Tibial nerve (tissue), 4 donors: ENCODE data around the gene AP3B1. TPM values are rescaled to one million over a fixed set of nuclear protein-coding genes. Genes with fewer than 3 reads are reported as not detected.

Source experiments
- DNase-seq, 2 donors: peaks; one replicate each; pipeline ENCODE4 v3.0.0-alpha.2; 2019; ENCODE audit warnings: low spot score in 2 of 2
- H3K27ac ChIP-seq, 4 donors: fragments of 200-600 bp; sonication (generic) in 3 of 4; one replicate each; pipeline ENCODE4 v1.5.1; 2017 to 2019; ENCODE audit warnings: mild to moderate bottlenecking in 1 of 4
- H3K27me3 ChIP-seq, 2 donors: fragments of 200-600 bp; sonication (generic) in 1 of 2; one replicate each; pipeline versions ENCODE4 v1.5.1 to v1.6.0; 2017 to 2019
- H3K36me3 ChIP-seq, 3 donors: fragments of 200-600 bp; sonication (generic); one replicate each; pipeline ENCODE4 v1.5.1; 2018 to 2019
- H3K4me1 ChIP-seq, 4 donors: fragments of 200-600 bp; sonication (generic) in 3 of 4; one replicate each; pipeline ENCODE4 v1.5.1; 2017 to 2019
- H3K4me3 ChIP-seq, 4 donors: fragments of 200-600 bp; sonication (generic) in 3 of 4; one replicate each; pipeline ENCODE4 v1.5.1; 2017 to 2019; ENCODE audit warnings: mild to moderate bottlenecking in 1 of 4, moderate library complexity in 1 of 4
- H3K9me3 ChIP-seq, 4 donors: fragments of 200-600 bp; sonication (generic) in 3 of 4; one replicate each; pipeline ENCODE4 v1.5.1; 2017 to 2019
- CTCF ChIP-seq, 5 experiments: fragments of 200-600 bp in 3 of 5; fragments of 450-650 bp in 2 of 5; sonication (generic) in 3 of 5; IDR thresholded peaks; one replicate each; pipeline ENCODE4 v1.5.1; 2016 to 2019; ENCODE audit warnings: antibody characterized with exemption in 5 of 5, mild to moderate bottlenecking in 3 of 5, moderate library complexity in 2 of 5
- EP300 ChIP-seq, 2 donors: sonication (generic); formaldehyde crosslinking; IDR thresholded peaks; one replicate each; pipeline ENCODE4 v1.6.1; 2017; ENCODE audit warnings: antibody characterized with exemption in 2 of 2, mild to moderate bottlenecking in 1 of 2
- POLR2A ChIP-seq, 2 donors: fragments of 450-650 bp; IDR thresholded peaks; one replicate each; pipeline ENCODE4 v1.6.1; 2017; ENCODE audit warnings: antibody characterized with exemption in 2 of 2, mild to moderate bottlenecking in 2 of 2, moderate library complexity in 2 of 2
- WGBS, 2 donors: methylation state at CpG; one replicate each; pipeline ENCODE4 v1.1.5; 2018; 5-methylcytosine and 5-hydroxymethylcytosine counted together
- total RNA-seq, 4 donors: library from RNA; depleted of rRNA; stranded (reverse); fragments of >200 nt; gene quantifications; one replicate each; pipeline ENCODE4 v1.1.0, GENCODE V29; 2016

Gene AP3B1
- total RNA-seq, 4 donors from 2014 or later, result 23.1 to 51.0 (median 44.2) TPM

- 89 to 90% methylated on average over 4 of the region's 4 CpGs for WGBS, 2 donors
- H3K4me3 ChIP-seq, result no peak overlapping the region
- no peaks in the 10 kb centered on the region for H3K36me3 ChIP-seq
- no peak overlapping the region for H3K27ac ChIP-seq
- no peaks in the 10 kb centered on the region for H3K9me3 ChIP-seq
- no peak for TF ChIP-seq CTCF (IDR thresholded peaks at IDR 0.05)
- no peak for TF ChIP-seq POLR2A (IDR thresholded peaks at IDR 0.05)
- H3K27me3 ChIP-seq, result peaks cover 0 to 17% of the 10 kb centered on the region in 2 donors
- H3K4me1 ChIP-seq, result no peaks in the 10 kb centered on the region
- DNase-seq, result no peak
These were observed 330.7 kb downstream of the AP3B1 start for GRCh38 chr5:77963795-77964194.

- H3K4me1 ChIP-seq, result peaks cover 0 to 6% (median 0%) of the 10 kb centered on the region in 4 donors
- H3K27me3 ChIP-seq, result peaks cover 0 to 35% of the 10 kb centered on the region in 2 donors
- TF ChIP-seq EP300 (IDR thresholded peaks at IDR 0.05) (no peak), POLR2A (IDR thresholded peaks at IDR 0.05) (no peak), CTCF (IDR thresholded peaks at IDR 0.05) (no peak)
- H3K36me3 ChIP-seq, result no peaks in the 10 kb centered on the region
- no peaks in the 10 kb centered on the region for H3K9me3 ChIP-seq
- H3K27ac ChIP-seq, result peak overlapping the region in 1 of 4 donors; percentile 59
- DNase-seq, result no peak
- 82 to 87% methylated on average over 2 of the region's 2 CpGs for WGBS, 2 donors
- no peak overlapping the region for H3K4me3 ChIP-seq
These were observed 333.6 kb downstream of the AP3B1 start for GRCh38 chr5:77960863-77961396.

- peaks cover 0 to 38% of the 10 kb centered on the region in 2 donors for H3K27me3 ChIP-seq
- no peak overlapping the region for H3K4me3 ChIP-seq
- DNase-seq, result no peak
- no peaks in the 10 kb centered on the region for H3K36me3 ChIP-seq
- no peaks in the 10 kb centered on the region for H3K9me3 ChIP-seq
- WGBS, 2 donors, result 47 to 53% methylated on average over 1 of the region's 1 CpG
- peak overlapping the region in 2 of 4 donors; percentile 50 to 59 for H3K27ac ChIP-seq
- TF ChIP-seq CTCF (IDR thresholded peaks at IDR 0.05) (no peak), EP300 (IDR thresholded peaks at IDR 0.05) (peak in 1 of 2 donors; percentile 19), POLR2A (IDR thresholded peaks at IDR 0.05) (no peak)
- H3K4me1 ChIP-seq, result peaks cover 0 to 6% (median 0%) of the 10 kb centered on the region in 4 donors
These were observed 334.2 kb downstream of the AP3B1 start for GRCh38 chr5:77960305-77960704.

- H3K9me3 ChIP-seq, result no peaks in the 10 kb centered on the region
- TF ChIP-seq EP300 (IDR thresholded peaks at IDR 0.05), result no peak
- no peak for TF ChIP-seq CTCF (IDR thresholded peaks at IDR 0.05)
- no peak for TF ChIP-seq POLR2A (IDR thresholded peaks at IDR 0.05)
- H3K36me3 ChIP-seq, result no peaks in the 10 kb centered on the region
- H3K27ac ChIP-seq, result no peak overlapping the region
- peaks cover 0 to 38% of the 10 kb centered on the region in 2 donors for H3K27me3 ChIP-seq
- no peak overlapping the region for H3K4me3 ChIP-seq
- H3K4me1 ChIP-seq, result peaks cover 0 to 6% (median 0%) of the 10 kb centered on the region in 4 donors
- DNase-seq, result no peak
- 58 to 67% methylated on average over 12 of the region's 12 CpGs for WGBS, 2 donors
These were observed 335.7 kb downstream of the AP3B1 start for GRCh38 chr5:77958642-77959330.

GRCh38 chr5:77957931-77958521, 336.5 kb downstream of the AP3B1 start:
- WGBS, 2 donors, result 19 to 20% methylated on average over 29 to 38 of the region's 38 CpGs
- DNase-seq, result no peak
- Histone ChIP-seq H3K4me1 (peaks cover 0 to 6% (median 0%) of the 10 kb centered on the region in 4 donors), H3K27ac (no peak overlapping the region), H3K9me3 (no peaks in the 10 kb centered on the region), H3K4me3 (no peak overlapping the region), H3K27me3 (peaks cover 0 to 38% of the 10 kb centered on the region in 2 donors), H3K36me3 (no peaks in the 10 kb centered on the region)
- TF ChIP-seq POLR2A (IDR thresholded peaks at IDR 0.05) (no peak), EP300 (IDR thresholded peaks at IDR 0.05) (no peak), CTCF (IDR thresholded peaks at IDR 0.05) (no peak)
